Amygdala (tissue), 56 donors: ENCODE data around the gene AGTPBP1.

Experiments
- DNase-seq, 56 donors: peaks; one replicate each; lab custom pipeline; 2025; lab: John Stamatoyannopoulos, UW

AGTPBP1 gene

DNA sequence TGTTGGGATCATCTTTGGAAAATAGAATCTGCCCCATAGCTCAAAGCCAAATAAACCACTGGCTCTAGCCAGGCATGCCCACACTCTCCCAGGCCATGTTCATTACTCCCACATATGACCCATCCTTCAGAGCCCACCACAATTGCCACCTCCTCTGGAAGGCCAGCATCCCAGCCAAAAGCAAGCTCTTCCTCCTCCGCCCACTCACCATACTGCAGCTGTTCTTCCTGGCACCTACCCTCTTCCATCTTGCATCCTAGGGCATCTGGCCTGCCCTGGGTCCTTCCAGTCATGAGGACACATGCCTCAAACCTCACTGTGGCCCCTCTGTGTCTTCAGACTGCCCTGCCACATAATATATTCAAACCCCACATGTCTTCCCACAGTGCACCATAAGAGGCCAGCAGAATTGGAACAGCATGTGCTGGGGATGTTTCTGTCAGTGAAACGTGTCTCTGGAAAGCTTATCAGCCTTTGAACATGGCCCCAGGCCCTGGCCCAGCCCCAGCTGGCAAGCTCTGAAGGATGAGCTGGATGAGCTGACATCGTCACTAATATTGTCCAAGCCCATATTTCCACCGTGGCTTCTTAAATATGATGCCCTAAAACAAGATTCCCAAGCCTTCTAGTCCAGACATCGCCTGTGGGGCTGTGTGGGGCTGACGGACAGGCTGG, 230.8 kb downstream of the AGTPBP1 start:
- no peak for DNase-seq

DNA sequence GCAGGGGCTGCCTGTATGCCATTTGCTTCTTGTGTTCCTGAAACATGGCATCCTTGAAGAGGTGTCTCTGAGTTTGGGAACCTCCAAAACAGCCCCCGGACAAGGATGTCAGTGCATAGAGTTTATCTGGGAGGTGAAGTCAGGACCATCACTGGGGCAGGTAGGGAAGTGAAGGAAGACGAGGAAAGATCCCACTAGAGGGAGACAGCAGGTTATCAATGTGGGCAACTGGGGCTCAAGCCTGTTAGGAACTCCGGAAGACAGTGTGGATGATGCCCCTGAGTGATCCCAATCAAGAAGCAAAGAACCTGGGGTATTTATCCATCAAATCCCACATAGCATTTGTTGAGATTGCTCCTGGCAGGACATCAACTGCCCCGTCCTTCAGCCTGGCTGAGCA, 233.1 kb downstream of the AGTPBP1 start:
- peak in 1 of 56 donors; percentile 17 for DNase-seq

DNA sequence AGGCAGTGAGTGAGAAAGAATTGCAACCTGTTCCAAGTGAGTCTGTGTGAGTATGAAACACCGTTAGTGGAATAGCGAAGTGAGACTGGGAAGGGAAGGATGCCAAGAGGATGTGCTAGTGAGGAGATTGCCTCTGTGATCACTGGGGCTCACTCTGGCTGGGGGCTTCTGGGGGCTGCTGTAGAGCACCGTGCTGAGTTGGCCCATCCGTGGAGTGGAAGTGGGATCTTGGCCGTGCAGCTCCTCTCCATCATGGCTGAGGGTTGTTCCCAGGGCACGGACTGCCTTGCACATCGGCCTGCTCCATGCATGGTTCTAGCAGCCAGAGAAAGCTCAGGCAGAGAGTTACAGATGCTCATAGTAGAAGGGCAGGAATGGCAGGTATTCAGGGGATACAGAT, 236.1 kb downstream of the AGTPBP1 start:
- DNase-seq: no peak

DNA sequence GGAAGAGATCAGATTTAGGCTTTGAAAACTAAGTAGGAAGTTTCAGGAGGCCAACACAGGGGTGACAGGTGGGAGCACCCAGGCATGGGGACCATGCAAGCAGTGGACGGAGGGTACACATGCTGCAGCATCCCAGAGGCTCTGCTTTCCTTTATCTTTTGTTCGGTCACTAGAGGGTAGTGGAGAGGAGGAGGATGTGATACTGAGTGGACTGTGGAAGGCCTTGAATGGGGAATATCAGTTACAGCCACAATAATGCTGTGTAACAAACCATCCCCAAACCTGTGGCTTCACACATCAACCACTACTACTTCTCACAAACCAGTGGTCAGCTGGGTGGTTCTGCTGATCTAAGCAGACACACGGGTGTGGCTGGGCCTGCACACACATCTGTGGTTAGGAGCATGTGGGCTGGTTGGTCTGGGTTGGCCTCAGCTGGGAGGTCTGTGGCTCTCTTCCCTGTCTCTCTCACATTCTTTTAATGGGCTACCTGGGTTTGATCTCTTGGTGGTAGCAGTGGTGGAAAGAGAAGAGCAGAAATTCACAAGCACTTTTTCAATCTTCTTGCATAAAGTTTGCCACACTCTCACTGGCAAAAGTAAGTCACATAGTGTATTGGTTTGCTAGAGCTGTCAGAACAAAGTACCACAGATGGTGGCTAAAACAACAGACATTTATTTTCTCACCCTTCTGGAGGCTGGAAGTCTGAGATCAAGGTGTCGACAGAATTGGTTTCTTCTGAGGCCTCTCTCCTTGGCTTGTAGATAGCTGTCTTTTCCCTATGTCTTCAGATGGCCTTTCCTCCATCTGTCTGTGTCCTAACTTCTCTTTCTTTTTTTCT, 238.7 kb downstream of the AGTPBP1 start:
- no peak for DNase-seq

DNA sequence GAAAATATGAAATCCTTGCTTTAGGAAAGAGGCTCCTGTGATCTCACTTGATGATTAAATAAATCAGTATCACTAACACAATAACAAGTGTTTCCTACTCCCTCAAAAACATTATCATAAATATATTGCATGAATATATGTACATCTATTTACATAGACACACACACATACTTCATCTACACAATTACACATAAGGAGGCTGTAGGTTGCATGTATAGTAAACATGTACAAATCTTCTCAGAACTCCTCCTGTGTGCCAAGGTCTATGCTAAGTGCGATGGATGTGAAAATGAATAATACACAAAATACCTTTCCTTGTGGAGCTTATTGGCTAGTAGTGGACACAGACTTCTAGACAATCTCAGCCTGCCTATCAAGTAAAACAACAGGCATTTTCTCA, 239.9 kb downstream of the AGTPBP1 start:
- no peak for DNase-seq

DNA sequence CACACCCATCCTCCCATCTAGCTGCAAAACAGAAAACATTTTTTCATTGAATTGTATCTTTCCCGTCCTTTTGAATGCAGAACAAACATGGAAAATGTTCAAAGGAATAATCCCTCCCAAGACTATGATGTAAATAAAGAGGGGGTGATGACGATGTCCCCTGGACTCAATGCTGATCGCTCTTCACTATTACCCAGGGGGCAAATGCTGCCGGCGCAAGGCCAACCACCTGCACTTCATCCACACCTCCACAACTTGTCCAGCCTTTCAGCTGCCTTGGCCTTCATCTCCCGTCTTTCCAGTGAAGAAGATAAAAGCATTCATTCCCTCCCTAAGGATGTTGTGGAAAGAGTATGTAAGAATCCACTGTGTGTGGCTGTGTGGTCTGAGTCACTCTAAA, 240.3 kb downstream of the AGTPBP1 start:
- DNase-seq: no peak
